ENCODE results near the gene MSI2. TPM values are rescaled to one million over a fixed set of nuclear protein-coding genes. Genes with fewer than 3 reads are reported as not detected.

The MSI2 gene
- total RNA-seq, 2 donors from 2014 or later, result 88.3 to 114 TPM

DNA sequence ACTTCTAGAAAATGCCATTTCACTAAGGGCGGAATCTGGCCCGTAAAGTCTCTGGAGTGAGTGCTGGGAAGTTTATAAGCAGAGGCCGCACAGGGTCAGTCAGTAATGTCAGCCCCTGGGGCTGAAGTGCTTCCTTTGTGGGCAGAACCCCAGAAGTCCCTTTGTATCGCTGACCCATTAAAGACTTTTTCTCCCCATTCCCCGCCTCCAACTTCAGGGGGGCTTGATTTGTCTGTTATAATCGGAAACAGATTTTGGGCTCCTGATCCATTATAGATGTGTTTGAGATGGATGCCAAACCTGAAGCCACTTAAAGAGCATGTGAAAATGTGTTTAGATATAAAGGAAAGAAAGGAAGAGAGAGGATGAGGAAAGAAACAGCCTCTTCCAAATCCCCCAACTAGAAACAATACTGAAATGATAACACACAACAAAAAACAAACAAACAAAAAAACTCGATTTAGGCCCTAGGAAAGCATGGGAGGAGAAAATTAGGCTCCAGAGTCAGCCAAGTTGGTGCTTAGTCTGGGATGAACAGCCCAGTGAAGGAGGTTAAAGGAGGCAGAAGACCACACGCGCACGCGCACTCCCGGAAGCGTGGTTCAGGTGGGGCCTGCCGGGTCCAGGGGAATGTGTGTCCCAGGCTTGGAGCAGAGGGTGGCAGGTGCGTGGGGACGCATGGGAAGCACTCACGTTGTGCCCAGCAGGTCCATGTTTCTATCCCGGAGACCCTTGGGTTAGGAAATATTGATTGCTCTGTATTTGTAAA is 27.1 kb downstream of the MSI2 start:
- Histone ChIP-seq H3K4me3 (ENCODE audit: low read length) (no peak overlapping the region), H3K9me3 (ENCODE audit: control insufficient read depth, low read length) (no peaks in the 10 kb centered on the region), H3K9ac (ENCODE audit: extremely low read depth, low read length, poor library complexity, severe bottlenecking) (no peak overlapping the region), H3K27me3 (ENCODE audit: control insufficient read depth, insufficient read depth, low read length, poor library complexity, severe bottlenecking) (no peaks in the 10 kb centered on the region), H3K36me3 (ENCODE audit: control insufficient read depth, insufficient read depth, low read length) (peaks cover 10% of the 10 kb centered on the region), H3K4me1 (ENCODE audit: control insufficient read depth, insufficient read depth, low read length) (peaks cover 5% of the 10 kb centered on the region), H3K27ac (ENCODE audit: low read depth, low read length) (peak overlapping the region; percentile 82)
- no peak overlapping the region for H3K27ac Mint-ChIP-seq
- peaks cover 66% of the 10 kb centered on the region for H3K4me1 Mint-ChIP-seq
- H3K9me3 Mint-ChIP-seq, result no peaks in the 10 kb centered on the region
- no peak for DNase-seq
- no peaks in the 10 kb centered on the region for H3K27me3 Mint-ChIP-seq (ENCODE audit: insufficient read depth)
- 90 to 92% methylated on average over 13 to 18 of the region's 18 CpGs for WGBS, 2 experiments (ENCODE audit: insufficient coverage in 1 of 2, insufficient read length in 1 of 2)
- no peak overlapping the region for H3K4me3 Mint-ChIP-seq
- peaks cover 20% of the 10 kb centered on the region for H3K36me3 Mint-ChIP-seq (ENCODE audit: low read depth)
- TF ChIP-seq, protein P1, sequence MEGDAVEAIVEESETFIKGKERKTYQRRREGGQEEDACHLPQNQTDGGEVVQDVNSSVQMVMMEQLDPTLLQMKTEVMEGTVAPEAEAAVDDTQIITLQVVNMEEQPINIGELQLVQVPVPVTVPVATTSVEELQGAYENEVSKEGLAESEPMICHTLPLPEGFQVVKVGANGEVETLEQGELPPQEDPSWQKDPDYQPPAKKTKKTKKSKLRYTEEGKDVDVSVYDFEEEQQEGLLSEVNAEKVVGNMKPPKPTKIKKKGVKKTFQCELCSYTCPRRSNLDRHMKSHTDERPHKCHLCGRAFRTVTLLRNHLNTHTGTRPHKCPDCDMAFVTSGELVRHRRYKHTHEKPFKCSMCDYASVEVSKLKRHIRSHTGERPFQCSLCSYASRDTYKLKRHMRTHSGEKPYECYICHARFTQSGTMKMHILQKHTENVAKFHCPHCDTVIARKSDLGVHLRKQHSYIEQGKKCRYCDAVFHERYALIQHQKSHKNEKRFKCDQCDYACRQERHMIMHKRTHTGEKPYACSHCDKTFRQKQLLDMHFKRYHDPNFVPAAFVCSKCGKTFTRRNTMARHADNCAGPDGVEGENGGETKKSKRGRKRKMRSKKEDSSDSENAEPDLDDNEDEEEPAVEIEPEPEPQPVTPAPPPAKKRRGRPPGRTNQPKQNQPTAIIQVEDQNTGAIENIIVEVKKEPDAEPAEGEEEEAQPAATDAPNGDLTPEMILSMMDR (conservative IDR thresholded peaks at IDR 0.05), result no peak

DNA sequence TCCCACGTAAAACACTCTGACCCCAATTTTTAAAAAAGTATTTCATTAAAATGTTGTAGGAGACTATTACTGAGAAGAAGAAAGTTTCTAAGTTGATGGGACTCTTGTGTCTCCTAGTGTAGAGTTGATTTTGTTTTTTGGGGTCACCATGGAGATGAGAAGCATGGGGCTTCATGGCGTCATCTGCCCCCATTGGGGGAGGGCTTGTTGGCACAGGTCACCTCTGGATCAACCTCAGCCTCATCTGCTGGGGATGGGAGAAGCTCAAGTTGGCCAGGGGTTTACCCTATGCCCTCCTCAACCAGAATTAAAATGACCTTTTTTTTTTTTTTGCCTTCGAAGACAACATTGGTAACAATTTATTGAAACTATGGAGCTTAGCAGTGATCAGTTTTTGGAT is 28.3 kb downstream of the MSI2 start:
- DNase-seq, result no peak
- 94% methylated on average over 2 of the region's 3 CpGs; no CpG with 5 or more reads in 1 of the 2 experiments for WGBS, 2 experiments (ENCODE audit: insufficient coverage in 1 of 2, insufficient read length in 1 of 2)
- Histone ChIP-seq H3K4me1 (ENCODE audit: control insufficient read depth, insufficient read depth, low read length) (peaks cover 5% of the 10 kb centered on the region), H3K27ac (ENCODE audit: low read depth, low read length) (peak overlapping the region; percentile 80), H3K9ac (ENCODE audit: extremely low read depth, low read length, poor library complexity, severe bottlenecking) (no peak overlapping the region), H3K36me3 (ENCODE audit: control insufficient read depth, insufficient read depth, low read length) (peaks cover 5% of the 10 kb centered on the region), H3K9me3 (ENCODE audit: control insufficient read depth, low read length) (no peaks in the 10 kb centered on the region), H3K27me3 (ENCODE audit: control insufficient read depth, insufficient read depth, low read length, poor library complexity, severe bottlenecking) (no peaks in the 10 kb centered on the region), H3K4me3 (ENCODE audit: low read length) (no peak overlapping the region)
- Mint-ChIP-seq H3K27me3 (ENCODE audit: insufficient read depth) (no peaks in the 10 kb centered on the region), H3K27ac (peak overlapping the region; percentile 37), H3K4me3 (peak overlapping the region; percentile 34), H3K9me3 (no peaks in the 10 kb centered on the region), H3K36me3 (ENCODE audit: low read depth) (peaks cover 18% of the 10 kb centered on the region), H3K4me1 (peaks cover 72% of the 10 kb centered on the region)
- TF ChIP-seq, protein P1 (conservative IDR thresholded peaks at IDR 0.05), result no peak

DNA sequence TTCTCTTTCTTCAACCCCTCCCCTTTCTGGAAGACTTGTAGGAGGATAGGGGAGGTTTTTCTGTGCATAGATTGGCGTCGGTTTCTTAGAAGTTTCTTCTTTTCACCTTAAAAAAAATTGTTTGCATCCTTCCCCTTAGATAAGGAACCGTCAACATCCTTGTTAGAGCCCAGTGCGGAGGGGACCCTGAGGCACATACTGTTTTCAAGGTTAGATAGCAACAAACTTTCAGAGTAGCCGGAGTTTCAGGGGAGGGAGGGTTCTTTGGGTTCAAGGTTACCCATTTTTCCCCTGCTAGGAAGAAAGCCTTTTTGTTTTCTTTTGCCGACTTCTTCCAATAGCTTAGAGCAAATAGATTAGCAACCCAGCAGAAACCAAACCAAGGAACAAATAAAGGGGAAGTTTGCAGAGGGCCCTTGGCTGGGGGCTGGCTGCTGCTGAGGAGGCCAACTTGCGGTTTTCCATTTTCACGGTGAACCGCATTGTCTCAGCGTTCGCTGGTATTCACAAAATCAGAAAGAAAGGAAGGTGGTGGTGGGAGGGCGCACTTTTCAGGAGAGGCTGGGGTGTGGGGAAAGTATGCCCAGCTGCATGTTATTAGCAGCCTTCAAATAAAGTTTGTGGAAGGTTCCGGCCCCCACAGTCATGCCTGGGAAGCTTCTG is 28.8 kb downstream of the MSI2 start:
- no peaks in the 10 kb centered on the region for H3K9me3 ChIP-seq (ENCODE audit: control insufficient read depth, low read length)
- H3K27me3 ChIP-seq (ENCODE audit: control insufficient read depth, insufficient read depth, low read length, poor library complexity, severe bottlenecking), result no peaks in the 10 kb centered on the region
- TF ChIP-seq, protein P1 (conservative IDR thresholded peaks at IDR 0.05), result no peak
- Mint-ChIP-seq H3K36me3 (ENCODE audit: low read depth) (peaks cover 16% of the 10 kb centered on the region), H3K4me3 (peak overlapping the region; percentile 34), H3K9me3 (no peaks in the 10 kb centered on the region), H3K4me1 (peaks cover 74% of the 10 kb centered on the region), H3K27ac (peak overlapping the region; percentile 85), H3K27me3 (ENCODE audit: insufficient read depth) (no peaks in the 10 kb centered on the region)
- peaks cover 5% of the 10 kb centered on the region for H3K4me1 ChIP-seq (ENCODE audit: control insufficient read depth, insufficient read depth, low read length)
- peak; percentile 67 for DNase-seq
- peak overlapping the region; percentile 80 for H3K27ac ChIP-seq (ENCODE audit: low read depth, low read length)
- peaks cover 3% of the 10 kb centered on the region for H3K36me3 ChIP-seq (ENCODE audit: control insufficient read depth, insufficient read depth, low read length)
- no peak overlapping the region for H3K9ac ChIP-seq (ENCODE audit: extremely low read depth, low read length, poor library complexity, severe bottlenecking)
- no peak overlapping the region for H3K4me3 ChIP-seq (ENCODE audit: low read length)
- 28 to 37% methylated on average over 7 to 13 of the region's 13 CpGs for WGBS, 2 experiments (ENCODE audit: insufficient coverage in 1 of 2, insufficient read length in 1 of 2)

Measured in endodermal cell (in vitro differentiated cells).